Esophagus muscularis mucosa (tissue), 3 donors: Measurements from ENCODE around the gene PRKAR1B.

Experiments
- CTCF ChIP-seq, 3 experiments: fragments of 200-600 bp in 2 of 3; fragments of 450-650 bp in 1 of 3; sonication (generic) in 2 of 3; IDR thresholded peaks; one replicate each; pipeline ENCODE4 v1.5.1; 2017 to 2019; ENCODE audit warnings: antibody characterized with exemption in 3 of 3, mild to moderate bottlenecking in 2 of 3, moderate library complexity in 1 of 3
- POLR2A ChIP-seq: fragments of 450-650 bp; IDR thresholded peaks from one replicate; pipeline ENCODE4 v1.6.1; 2017; ENCODE audit warnings: antibody characterized with exemption, moderate library complexity, mild to moderate bottlenecking, low read depth

GRCh38 chr7:516216-516605 is 210.9 kb downstream of the PRKAR1B start:
- TF ChIP-seq CTCF (IDR thresholded peaks at IDR 0.05) (no peak), POLR2A (no peak)
